GM23338 (cell line): ENCODE data around the gene SLC22A3. TPM values are rescaled to one million over a fixed set of nuclear protein-coding genes. Genes with fewer than 3 reads are reported as not detected.

ENCODE experiments used
- ATAC-seq: fragments of 200-7000 bp; cut with Tn5 transposase; 3 replicates; pipeline ENCODE4 v1.9.1; 2020
- DNase-seq: peaks from one replicate; pipeline ENCODE4 v3.0.0-alpha.2; 2015; ENCODE audit warnings: low spot score
- H2AFZ ChIP-seq: fragments of 200-600 bp; sonication (generic); 2 replicates; pipeline ENCODE4 v1.8.0; 2016; ENCODE audit warnings: antibody characterized with exemption, mild to moderate bottlenecking, moderate library complexity
- H3F3A ChIP-seq: fragments of 200-600 bp; sonication (generic); replicated peaks from 2 replicates; pipeline ENCODE4 v1.8.0; 2017; ENCODE audit warnings: antibody characterized with exemption, mixed run types, low read depth
- H3K27ac ChIP-seq: fragments of 200-600 bp; sonication (generic); 2 replicates; pipeline ENCODE4 v1.6.1; 2016; ENCODE audit warnings: low read depth
- H3K27me3 ChIP-seq: fragments of 200-600 bp; sonication (generic); 2 replicates; pipeline ENCODE4 v1.8.0; 2016; ENCODE audit warnings: mild to moderate bottlenecking, mixed run types, moderate library complexity; ENCODE audit not compliant: insufficient read depth
- H3K36me3 ChIP-seq: fragments of 200-600 bp; sonication (generic); 2 replicates; pipeline ENCODE4 v1.8.0; 2016; ENCODE audit warnings: mild to moderate bottlenecking; ENCODE audit not compliant: insufficient read depth
- H3K4me1 ChIP-seq: fragments of 200-600 bp; sonication (generic); 2 replicates; pipeline ENCODE4 v1.8.0; 2016; ENCODE audit warnings: mild to moderate bottlenecking, moderate library complexity; ENCODE audit not compliant: insufficient read depth
- H3K4me2 ChIP-seq: fragments of 200-600 bp; sonication (generic); 2 replicates; pipeline ENCODE4 v1.7.1; 2017; ENCODE audit warnings: mixed run types
- H3K4me3 ChIP-seq: fragments of 200-600 bp; sonication (generic); 2 replicates; pipeline ENCODE4 v1.6.1; 2016; ENCODE audit warnings: mixed run types
- H3K79me2 ChIP-seq: fragments of 200-600 bp; sonication (generic); replicated peaks from 2 replicates; pipeline ENCODE4 v1.8.0; 2017; ENCODE audit warnings: mild to moderate bottlenecking; ENCODE audit not compliant: insufficient read depth
- H3K9me2 ChIP-seq: fragments of 200-600 bp; sonication (generic); 2 replicates; pipeline ENCODE4 v1.8.0; 2017; ENCODE audit not compliant: insufficient read depth
- H4K20me1 ChIP-seq: fragments of 200-600 bp; sonication (generic); replicated peaks from 2 replicates; pipeline ENCODE4 v1.8.0; 2017; ENCODE audit warnings: mild to moderate bottlenecking; ENCODE audit not compliant: insufficient read depth
- H3K27ac Mint-ChIP-seq: 2 replicates; pipeline ENCODE4 v1.8.0; 2020; ENCODE audit warnings: inconsistent platforms, mild to moderate bottlenecking, moderate library complexity, mixed read lengths
- H3K27me3 Mint-ChIP-seq: 3 replicates; pipeline ENCODE4 v1.8.0; 2022; ENCODE audit warnings: low read depth, mild to moderate bottlenecking, moderate library complexity, mixed read lengths, inconsistent platforms; ENCODE audit not compliant: insufficient read depth, poor library complexity
- H3K36me3 Mint-ChIP-seq: 3 replicates; pipeline ENCODE4 v1.8.0; 2021; ENCODE audit warnings: low read depth, mild to moderate bottlenecking, inconsistent platforms, moderate library complexity, mixed read lengths
- H3K4me1 Mint-ChIP-seq: 3 replicates; pipeline ENCODE4 v1.8.0; 2020; ENCODE audit warnings: mild to moderate bottlenecking, inconsistent platforms, mixed read lengths
- H3K4me3 Mint-ChIP-seq: 3 replicates; pipeline ENCODE4 v1.8.0; 2021; ENCODE audit warnings: moderate library complexity, mild to moderate bottlenecking, inconsistent platforms, mixed read lengths
- H3K9me3 Mint-ChIP-seq: 3 replicates; pipeline ENCODE4 v1.8.0; 2020; ENCODE audit warnings: moderate library complexity, mild to moderate bottlenecking, inconsistent platforms, mixed read lengths
- CREB1 ChIP-seq: fragments of 250-450 bp; sonication (Bioruptor Pico); IDR thresholded peaks from 2 replicates; pipeline ENCODE4 v1.5.0; 2020; ENCODE audit warnings: low read depth, mild to moderate bottlenecking, moderate library complexity
- ETS1 ChIP-seq: IDR thresholded peaks from 2 replicates; pipeline ENCODE4 v1.6.1; 2016; ENCODE audit warnings: antibody characterized with exemption
- JUNB ChIP-seq: IDR thresholded peaks from one replicate; pipeline ENCODE4 v1.6.1; 2016; ENCODE audit warnings: antibody characterized with exemption; ENCODE audit not compliant: unreplicated experiment
- STAT1 ChIP-seq: IDR thresholded peaks from one replicate; pipeline ENCODE4 v1.6.1; 2016; ENCODE audit warnings: antibody characterized with exemption; ENCODE audit not compliant: unreplicated experiment
- ZNF114 ChIP-seq: fragments of 250-450 bp; sonication (Bioruptor Pico); IDR thresholded peaks from 2 replicates; pipeline ENCODE4 v1.5.0; 2020; ENCODE audit warnings: mild to moderate bottlenecking, moderate library complexity
- ZNF331 ChIP-seq: fragments of 250-450 bp; sonication (Bioruptor Pico); IDR thresholded peaks from 2 replicates; pipeline ENCODE4 v1.5.0; 2020; ENCODE audit warnings: low read depth, mild to moderate bottlenecking, moderate library complexity
- polyA plus RNA-seq: library from polyadenylated mRNA; unstranded; fragments of >200 nt; fragmentation: Nextera tagmentation; extraction: Ambion mirVana; gene quantifications from 2 replicates; pipeline ENCODE4 v1.2.1, GENCODE V29; 2016
- total RNA-seq: library from RNA; depleted of rRNA; stranded (reverse); fragments of >200 nt; shearing (Covaris generic); gene quantifications from 2 replicates; pipeline ENCODE4 v1.2.3, GENCODE V29; 2014
- TF ChIP-seq, protein P1 (sequence below), 2 experiments: fragments of 200-600 bp in 1 of 2; sonication (generic) in 1 of 2; conservative IDR thresholded peaks; 2 replicates each; pipeline versions ENCODE4 v1.5.1 to v1.6.1; 2016 to 2017; ENCODE audit warnings: antibody characterized with exemption in 2 of 2, low read depth in 2 of 2, mild to moderate bottlenecking in 2 of 2, moderate library complexity in 1 of 2

The SLC22A3 gene
- total and polyA plus RNA-seq, 2 experiments from 2014 or later, result 0.78 to 3.2 TPM

DNA sequence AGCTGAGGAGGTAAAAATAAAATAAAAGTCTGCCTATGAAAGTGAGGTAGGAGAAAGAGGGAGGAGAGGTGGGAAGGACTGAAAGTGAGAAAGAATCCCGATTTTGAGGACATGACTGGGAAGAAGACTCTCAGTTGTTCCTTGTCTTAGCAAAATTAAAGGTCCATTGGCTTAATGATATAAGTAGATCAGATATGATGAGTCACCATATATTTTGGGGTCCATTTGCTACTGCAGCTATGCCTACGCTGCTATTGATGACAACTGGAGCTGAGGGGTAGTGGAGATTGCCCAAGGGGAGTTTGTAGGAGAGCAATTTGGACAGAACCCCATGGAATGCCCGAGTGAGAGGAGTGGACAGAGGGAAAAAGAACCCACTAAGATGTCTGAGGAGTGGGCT is 15.1 kb upstream of the SLC22A3 start (continued):
- no peak for TF ChIP-seq ZNF331 (CRISPR knock-in tag)
- TF ChIP-seq, protein P1, sequence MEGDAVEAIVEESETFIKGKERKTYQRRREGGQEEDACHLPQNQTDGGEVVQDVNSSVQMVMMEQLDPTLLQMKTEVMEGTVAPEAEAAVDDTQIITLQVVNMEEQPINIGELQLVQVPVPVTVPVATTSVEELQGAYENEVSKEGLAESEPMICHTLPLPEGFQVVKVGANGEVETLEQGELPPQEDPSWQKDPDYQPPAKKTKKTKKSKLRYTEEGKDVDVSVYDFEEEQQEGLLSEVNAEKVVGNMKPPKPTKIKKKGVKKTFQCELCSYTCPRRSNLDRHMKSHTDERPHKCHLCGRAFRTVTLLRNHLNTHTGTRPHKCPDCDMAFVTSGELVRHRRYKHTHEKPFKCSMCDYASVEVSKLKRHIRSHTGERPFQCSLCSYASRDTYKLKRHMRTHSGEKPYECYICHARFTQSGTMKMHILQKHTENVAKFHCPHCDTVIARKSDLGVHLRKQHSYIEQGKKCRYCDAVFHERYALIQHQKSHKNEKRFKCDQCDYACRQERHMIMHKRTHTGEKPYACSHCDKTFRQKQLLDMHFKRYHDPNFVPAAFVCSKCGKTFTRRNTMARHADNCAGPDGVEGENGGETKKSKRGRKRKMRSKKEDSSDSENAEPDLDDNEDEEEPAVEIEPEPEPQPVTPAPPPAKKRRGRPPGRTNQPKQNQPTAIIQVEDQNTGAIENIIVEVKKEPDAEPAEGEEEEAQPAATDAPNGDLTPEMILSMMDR (conservative IDR thresholded peaks at IDR 0.05; ENCODE audit: low read depth in 2 of 2), result no peak

DNA sequence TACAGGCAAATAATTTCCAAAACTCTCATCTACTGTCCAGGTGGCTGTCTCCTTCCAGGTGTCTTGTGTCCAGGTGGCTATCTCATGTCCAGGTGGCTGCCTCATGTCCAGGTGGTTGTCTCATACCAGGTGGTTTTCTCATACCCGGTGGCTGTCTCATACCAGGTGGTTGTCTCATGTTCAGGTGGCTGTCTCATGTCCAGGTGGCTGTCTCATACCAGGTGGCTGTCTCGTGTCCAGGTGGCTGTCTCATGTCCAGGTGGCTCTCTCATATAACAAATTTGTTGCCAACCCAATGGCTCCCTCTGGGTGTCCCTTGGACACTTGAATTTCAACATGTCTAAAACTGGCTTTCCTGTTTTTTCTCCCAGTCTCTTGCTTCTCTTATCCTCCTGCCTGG is 14.3 kb upstream of the SLC22A3 start:
- Mint-ChIP-seq H3K9me3 (no peaks in the 10 kb centered on the region), H3K36me3 (no peaks in the 10 kb centered on the region), H3K27ac (no peak overlapping the region), H3K27me3 (peaks cover 8% of the 10 kb centered on the region), H3K4me1 (peaks cover 4% of the 10 kb centered on the region; the same call in 2 of the 3 replicates), H3K4me3 (no peak overlapping the region)
- Histone ChIP-seq H3K36me3 (no peaks in the 10 kb centered on the region), H3K4me3 (no peak overlapping the region), H3K4me1 (no peaks in the 10 kb centered on the region), H3K4me2 (no peak overlapping the region), H3K79me2 (no peaks in the 10 kb centered on the region), H4K20me1 (no peaks in the 10 kb centered on the region), H3F3A (no peaks in the 10 kb centered on the region), H3K27ac (no peak overlapping the region), H3K27me3 (no peaks in the 10 kb centered on the region), H2AFZ (no peak overlapping the region), H3K9me2 (peaks cover 19% of the 10 kb centered on the region; the same call in 1 of the 2 replicates)
- DNase-seq (no peak), ATAC-seq (no peak)
- TF ChIP-seq, protein P1 (conservative IDR thresholded peaks at IDR 0.05; ENCODE audit: low read depth in 2 of 2), result no peak
- TF ChIP-seq STAT1 (no peak), JUNB (no peak), CREB1 (CRISPR knock-in tag) (no peak)

DNA sequence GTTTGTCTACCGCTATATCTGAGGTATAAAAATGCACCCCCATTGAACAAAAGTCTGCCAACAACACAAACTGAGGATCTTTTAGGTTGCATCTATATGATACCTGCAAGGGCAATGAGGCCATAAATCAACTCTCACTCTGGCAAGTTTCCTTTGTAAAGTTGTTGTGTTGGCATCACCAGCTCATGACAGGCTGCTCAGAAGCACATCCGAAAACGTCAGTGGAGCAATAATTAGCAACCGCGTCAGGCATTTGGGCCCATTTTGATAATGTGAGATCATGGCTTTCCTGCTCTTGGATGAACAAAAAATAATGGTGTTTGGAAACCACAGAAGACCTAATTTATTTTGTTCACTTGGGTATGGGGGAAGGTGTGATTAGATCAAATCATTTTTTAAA is 12.0 kb upstream of the SLC22A3 start:
- H3K27me3 ChIP-seq, result no peaks in the 10 kb centered on the region
- ATAC-seq (no peak), DNase-seq (no peak)
- H3K4me3 ChIP-seq, result no peak overlapping the region
- H2AFZ ChIP-seq, result peak overlapping the region; percentile 64; the same call in 1 of the 2 replicates
- no peaks in the 10 kb centered on the region for H3K79me2 ChIP-seq
- no peaks in the 10 kb centered on the region for H3F3A ChIP-seq
- H3K4me1 ChIP-seq, result no peaks in the 10 kb centered on the region
- H3K36me3 ChIP-seq, result no peaks in the 10 kb centered on the region
- no peak overlapping the region for H3K4me2 ChIP-seq
- peaks cover 19% of the 10 kb centered on the region for H3K9me2 ChIP-seq
- Mint-ChIP-seq H3K4me3 (no peak overlapping the region), H3K9me3 (no peaks in the 10 kb centered on the region), H3K27ac (no peak overlapping the region), H3K27me3 (peaks cover 8% of the 10 kb centered on the region), H3K36me3 (no peaks in the 10 kb centered on the region), H3K4me1 (peaks cover 4% of the 10 kb centered on the region; the same call in 2 of the 3 replicates)
- no peak overlapping the region for H3K27ac ChIP-seq
- TF ChIP-seq STAT1 (no peak), ETS1 (no peak), ZNF114 (no peak), ZNF331 (CRISPR knock-in tag) (no peak)
- H4K20me1 ChIP-seq, result no peaks in the 10 kb centered on the region
